Fibroblast of pulmonary artery (primary cell): ENCODE results near the gene SRF.

Experiments
- DNase-seq: peaks from one replicate; pipeline ENCODE4 v3.0.0-alpha.2; 2010; ENCODE audit warnings: low read depth
- H3K4me3 ChIP-seq: replicated peaks from 2 replicates; pipeline ENCODE4 v1.5.1; 2011; ENCODE audit warnings: low read depth, mild to moderate bottlenecking, control low read depth, low read length, moderate library complexity
- CTCF ChIP-seq: IDR thresholded peaks from 2 replicates; pipeline ENCODE4 v1.5.1; 2011; ENCODE audit warnings: mild to moderate bottlenecking, control low read depth, low read length, inconsistent platforms; ENCODE audit errors: missing control alignments

SRF gene

GRCh38 chr6:43170931-43171706, at the start of gene SRF:
SRF (plus strand) TSS chr6:43171269; CDS start chr6:43171657, 388 bp downstream.
- peak; percentile 99 for DNase-seq
- peak within 1 kb of the TSS; percentile 87 for H3K4me3 ChIP-seq
- peak; percentile 11 for TF ChIP-seq CTCF

- H3K4me3 ChIP-seq, result no peak overlapping the region
- no peak for DNase-seq
- no peak for TF ChIP-seq CTCF
Measured at GRCh38 chr6:43122146-43122545, 48.9 kb upstream of the SRF start.

DNA sequence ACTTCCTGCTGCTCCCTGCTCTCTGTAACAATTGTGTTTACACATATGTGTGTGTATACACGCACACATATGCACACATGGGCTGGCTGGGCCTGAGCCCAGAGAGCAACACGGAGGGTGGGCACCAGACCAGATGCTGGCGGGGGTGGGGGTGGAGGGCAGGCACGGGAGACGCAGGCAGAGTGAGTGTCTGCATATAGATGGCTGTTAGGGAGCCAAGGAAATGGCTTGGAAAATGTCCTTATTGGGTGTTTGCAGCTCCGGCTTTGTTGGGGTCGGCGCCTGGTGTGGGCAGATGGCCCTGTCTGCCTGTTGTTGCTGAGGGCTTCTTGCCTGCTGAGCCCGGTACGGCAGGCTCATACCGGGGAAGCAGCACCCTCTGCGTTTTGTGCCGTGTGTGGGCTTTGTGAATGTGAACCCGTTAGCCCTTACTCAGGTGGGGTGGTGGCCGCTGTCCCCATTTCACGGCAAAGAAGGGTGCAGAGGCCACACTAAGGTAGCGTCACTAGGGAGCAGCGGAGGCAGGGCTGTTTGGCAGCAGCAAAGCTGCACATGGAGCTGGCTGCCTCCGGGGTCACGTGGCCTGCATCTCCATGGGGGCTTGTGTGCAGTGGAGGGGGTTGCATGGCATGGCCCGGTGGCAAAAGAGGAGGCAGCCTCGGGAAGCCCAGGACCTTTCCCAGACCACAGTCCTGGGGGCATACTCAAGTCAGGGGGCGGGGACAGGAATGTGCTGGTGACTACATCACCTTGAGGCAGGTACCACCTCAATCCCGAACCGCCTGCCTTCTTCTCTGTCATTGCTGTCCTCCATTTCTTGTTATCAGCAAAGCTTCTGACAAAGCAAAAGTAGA, 47.4 kb upstream of the SRF start:
- TF ChIP-seq CTCF, result no peak
- no peak for DNase-seq
- no peak overlapping the region for H3K4me3 ChIP-seq

GRCh38 chr6:43124481-43124880, 46.6 kb upstream of the SRF start:
- no peak for TF ChIP-seq CTCF

DNA sequence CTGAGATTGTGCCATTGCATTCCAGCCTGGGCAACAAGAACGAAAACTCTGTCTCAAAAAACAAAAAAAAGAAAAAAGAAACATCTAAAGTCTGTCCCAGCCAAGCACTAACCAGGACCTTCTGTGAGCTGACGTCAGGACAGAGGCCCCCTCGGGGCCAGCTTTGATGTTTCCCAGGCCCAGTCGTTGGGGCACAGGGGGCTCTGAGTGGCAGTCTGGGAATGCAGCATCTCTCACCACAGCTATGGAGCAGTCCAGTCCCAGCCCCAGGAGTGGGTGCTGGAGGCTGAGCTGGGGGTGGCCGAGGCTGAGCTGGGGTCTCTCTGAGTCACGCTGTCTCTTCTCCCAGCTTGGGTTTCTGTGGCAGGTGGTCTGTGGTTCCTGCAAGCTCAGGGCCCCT, 46.0 kb upstream of the SRF start:
- TF ChIP-seq CTCF, result no peak
- DNase-seq, result peak; percentile 41
- no peak overlapping the region for H3K4me3 ChIP-seq

More at GRCh38 chr6:43124481-43124880, 46.6 kb upstream of the SRF start:
- no peak for DNase-seq
- no peak overlapping the region for H3K4me3 ChIP-seq

GRCh38 chr6:43125555-43125954, 45.5 kb upstream of the SRF start:
- no peak for DNase-seq
- TF ChIP-seq CTCF, result no peak
- H3K4me3 ChIP-seq, result no peak overlapping the region
